CD4-positive, alpha-beta T cell (primary cell): ENCODE measurements around the gene AGPAT4. TPM values are rescaled to one million over a fixed set of nuclear protein-coding genes. Genes with fewer than 3 reads are reported as not detected.

Experiments
- ATAC-seq: fragments of 200-7000 bp; cut with Tn5 transposase; one replicate; pipeline ENCODE4 v1.10.0; 2022; ENCODE audit warnings: mild to moderate bottlenecking; ENCODE audit not compliant: poor library complexity
- CTCF ChIA-PET: fragments of 350-600 bp; sonication (Branson Sonifier 250); formaldehyde crosslinking; loops from one replicate; lab custom pipeline; 2021; ENCODE audit warnings: antibody characterized with exemption, inconsistent platforms; lab: Charles Lee
- POLR2A ChIA-PET: fragments of 350-600 bp; sonication (Branson Sonifier 250); formaldehyde crosslinking; loops from one replicate; lab custom pipeline; 2021; ENCODE audit warnings: antibody characterized with exemption, inconsistent platforms; lab: Charles Lee
- DNase-seq, 14 experiments: peaks; one replicate each; pipeline ENCODE4 v3.0.0-alpha.2; 2013 to 2020; ENCODE audit warnings: mixed read lengths in 2 of 14
- H3K27ac ChIP-seq, 2 donors: one replicate each; pipeline versions ENCODE4 v1.5.1 to v1.7.0; 2013; ENCODE audit warnings: low read length in 2 of 2, low read depth in 1 of 2, mild to moderate bottlenecking in 1 of 2
- H3K27me3 ChIP-seq, 2 experiments: 1 replicate in 1 of 2; 2 replicates in 1 of 2; pipeline versions ENCODE4 v1.6.1 to v1.7.0; 2013; ENCODE audit warnings: low read length in 2 of 2, control low read depth in 1 of 2, mild to moderate bottlenecking in 1 of 2, moderate library complexity in 1 of 2; ENCODE audit not compliant: insufficient read depth in 2 of 2, control insufficient read depth in 1 of 2
- H3K36me3 ChIP-seq: one replicate; pipeline ENCODE4 v1.6.1; 2013; ENCODE audit warnings: low read length, control low read depth; ENCODE audit not compliant: insufficient read depth
- H3K4me1 ChIP-seq: one replicate; pipeline ENCODE4 v1.6.1; 2013; ENCODE audit warnings: low read length, control low read depth; ENCODE audit not compliant: insufficient read depth
- H3K4me3 ChIP-seq: one replicate; pipeline ENCODE4 v1.5.1; 2013; ENCODE audit warnings: mild to moderate bottlenecking, low read length, moderate library complexity
- H3K9me3 ChIP-seq, 2 experiments: 1 replicate in 1 of 2; 2 replicates in 1 of 2; pipeline versions ENCODE4 v1.6.1 to v1.7.0; 2013; ENCODE audit warnings: low read length in 2 of 2, mild to moderate bottlenecking in 2 of 2, control low read depth in 1 of 2, moderate library complexity in 1 of 2; ENCODE audit not compliant: control insufficient read depth in 1 of 2, insufficient read depth in 1 of 2
- H3K27ac Mint-ChIP-seq: one replicate; pipeline ENCODE4 v1.8.0; 2020; ENCODE audit warnings: mixed read lengths
- H3K27me3 Mint-ChIP-seq: one replicate; pipeline ENCODE4 v1.8.0; 2021; ENCODE audit warnings: mixed read lengths
- H3K36me3 Mint-ChIP-seq: one replicate; pipeline ENCODE4 v1.8.0; 2021; ENCODE audit warnings: low read depth, mixed read lengths
- H3K4me1 Mint-ChIP-seq: one replicate; pipeline ENCODE4 v1.8.0; 2021; ENCODE audit warnings: low read depth, mixed read lengths
- H3K4me3 Mint-ChIP-seq: one replicate; pipeline ENCODE4 v1.8.0; 2020; ENCODE audit warnings: mild to moderate bottlenecking, mixed read lengths
- H3K9me3 Mint-ChIP-seq: one replicate; pipeline ENCODE4 v1.8.0; 2020; ENCODE audit warnings: mixed read lengths
- intact Hi-C, 2 experiments: fragments of 100-400 bp; cut with DNase I in 1 of 2; cut with micrococcal nuclease in 1 of 2; formaldehyde crosslinking; loops; one replicate each; pipeline versions ENCODE4 v1.15.1 to v1.9.0; 2023 to 2025; cut with DNase I, micrococcal nuclease
- total RNA-seq, 174 experiments: library from RNA in 2 of 174; stranded (reverse) in 2 of 174; gene quantifications; one replicate each; pipeline ENCODE4 v1.2.3 and lab custom pipeline; 2021 to 2026
- TF ChIP-seq, protein P1 (sequence below): fragments of 200-600 bp; IDR thresholded peaks from one replicate; pipeline ENCODE4 v1.8.0; 2022; ENCODE audit warnings: antibody characterized with exemption, mild to moderate bottlenecking

AGPAT4 gene
- total RNA-seq, 2 experiments from 2014 or later, result 2.8 to 4.8 TPM

DNA sequence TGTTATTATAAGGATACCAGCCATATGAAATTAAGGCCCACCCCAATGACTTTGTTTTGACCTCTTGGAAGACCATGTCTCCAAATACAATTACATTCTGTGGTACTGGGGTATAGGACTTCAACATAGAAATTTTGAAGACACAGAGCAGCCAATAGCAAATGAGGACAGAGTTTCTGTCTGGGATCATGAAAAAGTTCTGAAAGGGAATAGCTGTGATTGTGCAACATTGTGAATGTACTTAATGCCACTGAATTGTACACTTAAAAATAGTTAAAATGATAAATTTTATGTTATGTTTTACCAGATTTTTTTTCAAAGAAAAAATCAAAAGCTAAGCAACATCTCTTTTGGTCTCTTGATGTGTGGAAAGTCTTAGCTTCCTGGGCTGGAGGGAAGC lies 27.0 kb upstream of the AGPAT4 start:
- TF ChIP-seq, protein P1, sequence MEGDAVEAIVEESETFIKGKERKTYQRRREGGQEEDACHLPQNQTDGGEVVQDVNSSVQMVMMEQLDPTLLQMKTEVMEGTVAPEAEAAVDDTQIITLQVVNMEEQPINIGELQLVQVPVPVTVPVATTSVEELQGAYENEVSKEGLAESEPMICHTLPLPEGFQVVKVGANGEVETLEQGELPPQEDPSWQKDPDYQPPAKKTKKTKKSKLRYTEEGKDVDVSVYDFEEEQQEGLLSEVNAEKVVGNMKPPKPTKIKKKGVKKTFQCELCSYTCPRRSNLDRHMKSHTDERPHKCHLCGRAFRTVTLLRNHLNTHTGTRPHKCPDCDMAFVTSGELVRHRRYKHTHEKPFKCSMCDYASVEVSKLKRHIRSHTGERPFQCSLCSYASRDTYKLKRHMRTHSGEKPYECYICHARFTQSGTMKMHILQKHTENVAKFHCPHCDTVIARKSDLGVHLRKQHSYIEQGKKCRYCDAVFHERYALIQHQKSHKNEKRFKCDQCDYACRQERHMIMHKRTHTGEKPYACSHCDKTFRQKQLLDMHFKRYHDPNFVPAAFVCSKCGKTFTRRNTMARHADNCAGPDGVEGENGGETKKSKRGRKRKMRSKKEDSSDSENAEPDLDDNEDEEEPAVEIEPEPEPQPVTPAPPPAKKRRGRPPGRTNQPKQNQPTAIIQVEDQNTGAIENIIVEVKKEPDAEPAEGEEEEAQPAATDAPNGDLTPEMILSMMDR, result no peak
- ATAC-seq (no peak), DNase-seq (no peak)
- Histone ChIP-seq H3K27ac (no peak overlapping the region), H3K36me3 (no peaks in the 10 kb centered on the region), H3K9me3 (peaks cover 0 to 5% of the 10 kb centered on the region in 2 experiments), H3K4me1 (no peaks in the 10 kb centered on the region), H3K4me3 (no peak overlapping the region), H3K27me3 (no peaks in the 10 kb centered on the region)
- Mint-ChIP-seq H3K36me3 (no peaks in the 10 kb centered on the region), H3K4me1 (no peaks in the 10 kb centered on the region), H3K4me3 (no peak overlapping the region), H3K27ac (no peak overlapping the region), H3K27me3 (no peaks in the 10 kb centered on the region), H3K9me3 (no peaks in the 10 kb centered on the region)
- intact Hi-C loops, result no loop called here
- CTCF ChIA-PET, result no interaction called here
- POLR2A ChIA-PET, result no interaction called here

DNA sequence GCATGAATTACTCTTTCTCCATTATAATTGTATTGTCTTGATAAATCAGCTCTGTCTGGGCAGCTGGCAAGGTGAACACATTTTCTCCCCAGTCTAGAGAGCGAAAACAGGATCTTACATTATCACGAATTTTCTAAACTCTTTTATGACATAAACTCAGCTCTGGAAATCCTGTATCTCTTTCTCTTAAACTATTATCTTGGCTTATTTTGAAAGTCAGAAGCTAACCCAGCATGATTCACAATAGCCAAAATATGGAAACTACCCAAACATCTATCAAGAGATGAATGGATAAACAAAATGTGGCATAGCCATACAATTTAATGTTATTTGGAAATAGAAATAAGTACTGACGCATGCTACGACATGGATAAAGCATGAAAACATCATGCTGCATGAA lies 25.9 kb upstream of the AGPAT4 start:
- no peak overlapping the region for H3K4me3 Mint-ChIP-seq
- ChIA-PET POLR2A (no interaction called here), CTCF (no interaction called here)
- H3K36me3 Mint-ChIP-seq, result no peaks in the 10 kb centered on the region
- Histone ChIP-seq H3K36me3 (no peaks in the 10 kb centered on the region), H3K9me3 (peaks cover 0 to under 1% of the 10 kb centered on the region in 2 experiments), H3K4me1 (no peaks in the 10 kb centered on the region), H3K27ac (no peak overlapping the region), H3K27me3 (no peaks in the 10 kb centered on the region), H3K4me3 (no peak overlapping the region)
- TF ChIP-seq, protein P1, result no peak
- DNase-seq (no peak), ATAC-seq (no peak)
- no peaks in the 10 kb centered on the region for H3K9me3 Mint-ChIP-seq
- H3K4me1 Mint-ChIP-seq, result no peaks in the 10 kb centered on the region
- H3K27me3 Mint-ChIP-seq, result no peaks in the 10 kb centered on the region
- H3K27ac Mint-ChIP-seq, result no peak overlapping the region
- intact Hi-C loops, result no loop called here

- H3K9me3 Mint-ChIP-seq, result no peaks in the 10 kb centered on the region
- H3K4me1 Mint-ChIP-seq, result no peaks in the 10 kb centered on the region
- POLR2A ChIA-PET, result no interaction called here
- intact Hi-C loops, result no loop called here
- Histone ChIP-seq H3K36me3 (no peaks in the 10 kb centered on the region), H3K4me3 (no peak overlapping the region), H3K9me3 (no peaks in the 10 kb centered on the region), H3K27ac (no peak overlapping the region), H3K27me3 (no peaks in the 10 kb centered on the region), H3K4me1 (no peaks in the 10 kb centered on the region)
- CTCF ChIA-PET, result no interaction called here
- TF ChIP-seq, protein P1, result no peak
- H3K4me3 Mint-ChIP-seq, result no peak overlapping the region
- no peak overlapping the region for H3K27ac Mint-ChIP-seq
- H3K27me3 Mint-ChIP-seq, result no peaks in the 10 kb centered on the region
- no peaks in the 10 kb centered on the region for H3K36me3 Mint-ChIP-seq
- ATAC-seq (no peak), DNase-seq (no peak)
Observed at GRCh38 chr6:161295784-161296183, 21.9 kb upstream of the AGPAT4 start.
